T-cell (primary cell): ENCODE data around the gene CD68. TPM values are rescaled to one million over a fixed set of nuclear protein-coding genes. Genes with fewer than 3 reads are reported as not detected.
A peak's percentile ranks its signal among the peaks of the same experiment; 100 is the strongest.

Source experiments
- ATAC-seq, 4 experiments: fragments of 200-7000 bp in 3 of 4; fragments of 150-1000 bp in 1 of 4; cut with Tn5 transposase; replicated peaks in 1 of 4; 1 replicate in 3 of 4; 2 replicates in 1 of 4; pipeline ENCODE4 v1.10.0; 2021; ENCODE audit warnings: moderate library complexity in 3 of 4, mild to moderate bottlenecking in 2 of 4, moderate number of reproducible peaks in 1 of 4
- CTCF ChIA-PET, 2 donors: fragments of 300-600 bp; sonication (Branson Sonifier 250); formaldehyde crosslinking; loops; one replicate each; lab custom pipeline; 2022; ENCODE audit warnings: antibody characterized with exemption in 2 of 2; lab: Charles Lee
- POLR2A ChIA-PET, 2 donors: fragments of 300-600 bp; sonication (Branson Sonifier 250); formaldehyde crosslinking; loops; one replicate each; lab custom pipeline; 2022; ENCODE audit warnings: antibody characterized with exemption in 2 of 2; lab: Charles Lee
- DNase-seq, 35 experiments: peaks; one replicate each; pipeline versions ENCODE4 v3.0.0 to v3.0.0-alpha.2; 2013 to 2023
- H3K27ac ChIP-seq: one replicate; pipeline ENCODE4 v1.5.1; 2013; ENCODE audit warnings: low read length
- H3K27me3 ChIP-seq, 2 experiments: replicated peaks in 1 of 2; 1 replicate in 1 of 2; 2 replicates in 1 of 2; pipeline versions ENCODE4 v1.6.1 to v1.7.0; 2013; ENCODE audit warnings: low read length in 1 of 2, mixed read lengths in 1 of 2; ENCODE audit not compliant: control insufficient read depth in 2 of 2, insufficient read depth in 2 of 2; ENCODE audit errors: extremely low read depth in 1 of 2
- H3K36me3 ChIP-seq, 2 donors: 1 replicate in 1 of 2; 2 replicates in 1 of 2; pipeline versions ENCODE4 v1.6.1 to v1.7.0; 2013; ENCODE audit warnings: low read length in 1 of 2; ENCODE audit not compliant: control insufficient read depth in 2 of 2, insufficient read depth in 1 of 2; ENCODE audit errors: extremely low read depth in 1 of 2
- H3K4me1 ChIP-seq, 2 experiments: 1 replicate in 1 of 2; 2 replicates in 1 of 2; pipeline versions ENCODE4 v1.6.1 to v1.7.0; 2013; ENCODE audit warnings: low read length in 2 of 2, mixed read lengths in 1 of 2; ENCODE audit not compliant: insufficient read depth in 2 of 2, control insufficient read depth in 1 of 2; ENCODE audit errors: extremely low read depth in 1 of 2
- H3K4me3 ChIP-seq, 2 donors: 1 replicate in 1 of 2; 2 replicates in 1 of 2; pipeline versions ENCODE4 v1.5.1 to v1.7.0; 2013; ENCODE audit warnings: mild to moderate bottlenecking in 2 of 2, low read length in 1 of 2, moderate library complexity in 1 of 2; ENCODE audit not compliant: control insufficient read depth in 1 of 2; ENCODE audit errors: extremely low read depth in 1 of 2
- H3K9me3 ChIP-seq: 2 replicates; pipeline ENCODE4 v1.7.0; 2013
- H3K27ac Mint-ChIP-seq, 2 donors: one replicate each; pipeline ENCODE4 v1.8.0; 2020 to 2021; ENCODE audit warnings: mild to moderate bottlenecking in 2 of 2, mixed read lengths in 2 of 2
- H3K27me3 Mint-ChIP-seq, 2 donors: one replicate each; pipeline ENCODE4 v1.8.0; 2021 to 2022; ENCODE audit warnings: mixed read lengths in 2 of 2
- H3K36me3 Mint-ChIP-seq: one replicate; pipeline ENCODE4 v1.8.0; 2021; ENCODE audit warnings: mixed read lengths
- H3K4me1 Mint-ChIP-seq, 3 donors: one replicate each; pipeline ENCODE4 v1.8.0; 2020 to 2022; ENCODE audit warnings: mixed read lengths in 3 of 3, mild to moderate bottlenecking in 1 of 3
- H3K4me3 Mint-ChIP-seq, 3 donors: one replicate each; pipeline ENCODE4 v1.8.0; 2020 to 2022; ENCODE audit warnings: mild to moderate bottlenecking in 3 of 3, mixed read lengths in 3 of 3, moderate library complexity in 3 of 3
- H3K9me3 Mint-ChIP-seq, 3 donors: one replicate each; pipeline ENCODE4 v1.8.0; 2020 to 2022; ENCODE audit warnings: mixed read lengths in 3 of 3
- WGBS: methylation state at CpG from one replicate; pipeline ENCODE4 v1.1.5; 2013; ENCODE audit warnings: missing lambda C conversion rate; ENCODE audit not compliant: insufficient coverage; 5-methylcytosine and 5-hydroxymethylcytosine counted together
- total RNA-seq, 35 experiments: library from RNA in 6 of 35; stranded (reverse) in 6 of 35; fragments of 120-200 nt in 1 of 35; gene quantifications; one replicate each; pipeline versions ENCODE4 v1.2.1 to v1.2.4 and lab custom pipeline; 2013 to 2026

Gene CD68
- total RNA-seq, 5 donors from 2014 or later (not counting 1 experiment from before 2014, with no cell fraction given): 4.4 to 7.0 (median 5.5) TPM; not detected in 2

DNA sequence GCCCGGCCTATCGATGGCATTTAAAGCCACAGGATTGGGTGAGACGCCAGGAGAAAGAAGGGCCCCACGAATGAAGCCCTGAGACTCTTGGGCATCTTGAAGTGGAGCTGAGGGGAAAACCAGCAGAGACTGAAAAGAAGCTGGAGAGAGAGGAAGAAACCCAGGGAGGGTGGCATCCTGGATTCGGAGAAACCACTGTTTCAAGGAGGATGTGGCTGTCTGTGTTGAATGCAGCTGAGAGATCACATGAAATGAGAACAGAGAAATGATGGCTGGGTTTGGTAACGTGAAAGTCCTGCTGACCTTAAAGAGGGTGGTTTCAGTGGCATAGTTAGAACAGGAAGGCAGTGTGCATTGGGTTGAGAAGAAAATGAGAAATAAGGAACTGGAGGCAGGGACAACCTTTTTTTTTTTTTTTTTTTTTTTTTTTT is 26.8 kb upstream of the CD68 start:
- ChIA-PET CTCF (interaction anchor here (0.6 to 1.6 kb wide), 4 partner anchors 8 to 117 kb away, joined by 3 to 7 read pairs (median 4); partner anchors contain the start of gene TMEM102 (in 1 of the 2)), POLR2A (interaction anchor here (0.6 to 0.7 kb wide), 3 partner anchors 12 to 61 kb away, joined by 4 to 9 read pairs (median 5); no protein-coding TSS in a partner anchor)
- Mint-ChIP-seq H3K27me3 (no peaks in the 10 kb centered on the region), H3K4me1 (peaks cover 64 to 89% (median 71%) of the 10 kb centered on the region in 3 donors), H3K36me3 (peaks cover 21% of the 10 kb centered on the region), H3K9me3 (no peaks in the 10 kb centered on the region), H3K4me3 (peak overlapping the region; percentile 7 to 89 (median 67)), H3K27ac (peak overlapping the region; percentile 92)
- Histone ChIP-seq H3K4me1 (peaks cover 34 to 80% of the 10 kb centered on the region in 2 experiments), H3K4me3 (no peak overlapping the region), H3K36me3 (peaks cover 6 to 17% of the 10 kb centered on the region in 2 donors), H3K27me3 (no peaks in the 10 kb centered on the region), H3K27ac (peak overlapping the region; percentile 65), H3K9me3 (no peaks in the 10 kb centered on the region)
- ATAC-seq (peak; percentile 64 to 82 (median 67)), DNase-seq (peak in 18 of 35 experiments; percentile 8 to 68 (median 35))
- WGBS: 16% methylated on average over 6 of the region's 6 CpGs

GRCh38 chr17:7553356-7553755 is 26.1 kb upstream of the CD68 start:
- Mint-ChIP-seq H3K36me3 (peaks cover 21% of the 10 kb centered on the region), H3K27ac (peak overlapping the region; percentile 92), H3K9me3 (no peaks in the 10 kb centered on the region), H3K27me3 (no peaks in the 10 kb centered on the region), H3K4me1 (peaks cover 65 to 89% (median 70%) of the 10 kb centered on the region in 3 donors), H3K4me3 (peak overlapping the region in 1 of 3 donors; percentile 89)
- Histone ChIP-seq H3K9me3 (no peaks in the 10 kb centered on the region), H3K27me3 (no peaks in the 10 kb centered on the region), H3K36me3 (peaks cover 6 to 17% of the 10 kb centered on the region in 2 donors), H3K27ac (peak overlapping the region; percentile 65), H3K4me3 (no peak overlapping the region), H3K4me1 (peaks cover 37 to 80% of the 10 kb centered on the region in 2 experiments)
- DNase-seq: no peak
- ChIA-PET CTCF (interaction anchor here in 1 of 2 donors (0.5 kb wide), 1 partner anchor 197 kb away, joined by 3 read pairs; no protein-coding TSS in a partner anchor), POLR2A (no interaction called here)
- ATAC-seq: no peak
- WGBS: no CpG with 5 or more reads among the region's 1 CpG

DNA sequence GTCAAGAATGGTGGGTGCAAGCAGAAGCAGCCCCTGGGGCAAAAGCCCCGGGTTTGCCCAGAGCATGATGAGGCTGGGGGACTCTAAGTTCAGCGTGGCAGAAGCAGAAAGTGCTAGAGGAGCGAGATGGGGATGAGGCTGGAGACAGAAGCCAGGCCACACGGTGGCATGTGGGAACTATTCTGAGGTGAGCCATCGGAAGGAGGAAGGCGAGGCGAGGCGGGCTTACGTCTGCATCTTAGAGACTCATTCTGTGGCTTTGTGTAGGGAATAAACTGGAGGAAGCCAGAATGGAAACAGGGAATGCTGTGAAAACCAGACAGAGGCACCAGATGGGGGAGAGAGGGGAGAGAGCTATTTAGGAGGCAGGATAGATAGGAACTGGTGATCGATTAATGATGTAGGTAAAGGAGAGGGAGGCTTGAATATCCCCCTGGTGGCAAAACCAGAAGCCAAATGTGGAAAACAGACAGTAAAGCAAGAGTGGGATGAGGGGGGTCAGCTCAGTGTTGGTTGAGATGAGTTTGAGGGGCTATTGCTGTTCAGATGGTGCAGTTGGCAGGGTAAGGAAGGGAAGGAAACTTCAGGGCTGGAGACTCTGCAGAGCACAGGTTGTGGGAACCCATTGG is 24.0 kb upstream of the CD68 start:
- H3K36me3 ChIP-seq: peaks cover 0 to 13% of the 10 kb centered on the region in 2 donors
- 91% methylated on average over 10 of the region's 10 CpGs for WGBS
- peaks cover 25 to 74% of the 10 kb centered on the region in 2 experiments for H3K4me1 ChIP-seq
- no peak for ATAC-seq
- no peak overlapping the region for H3K4me3 ChIP-seq
- Mint-ChIP-seq H3K27me3 (no peaks in the 10 kb centered on the region), H3K4me3 (peak overlapping the region in 1 of 3 donors; percentile 22), H3K9me3 (no peaks in the 10 kb centered on the region), H3K4me1 (peaks cover 58 to 89% (median 73%) of the 10 kb centered on the region in 3 donors), H3K36me3 (peaks cover 21% of the 10 kb centered on the region), H3K27ac (peak overlapping the region; percentile 58 to 83)
- no peaks in the 10 kb centered on the region for H3K9me3 ChIP-seq
- no peak for DNase-seq
- no peaks in the 10 kb centered on the region for H3K27me3 ChIP-seq
- ChIA-PET POLR2A (no interaction called here), CTCF (interaction anchor here (0.6 kb wide), 3 partner anchors 66 to 168 kb away, joined by 3 to 10 read pairs (median 5); no protein-coding TSS in a partner anchor)
- H3K27ac ChIP-seq: peak overlapping the region; percentile 45

DNA sequence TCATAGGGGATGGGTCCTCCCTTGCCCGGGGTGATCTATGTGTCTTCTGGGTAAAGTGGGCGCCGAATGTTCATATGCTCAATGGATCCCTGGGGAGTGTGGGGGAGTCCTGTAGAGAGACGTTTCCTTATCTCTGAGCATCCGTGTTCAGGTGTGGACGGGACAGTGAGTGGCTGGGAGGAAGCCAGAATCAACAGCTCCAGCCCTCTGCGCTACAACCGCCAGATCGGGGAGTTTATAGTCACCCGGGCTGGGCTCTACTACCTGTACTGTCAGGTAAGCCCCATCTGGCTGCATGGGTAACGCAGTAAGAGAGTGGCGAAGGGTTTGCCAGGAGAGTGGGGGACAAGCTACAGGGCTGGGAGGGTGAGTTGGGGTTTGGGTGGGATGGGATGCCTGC is 22.8 kb upstream of the CD68 start:
- Histone ChIP-seq H3K4me1 (peaks cover 21 to 70% of the 10 kb centered on the region in 2 experiments), H3K27ac (no peak overlapping the region), H3K36me3 (peaks cover 0 to 9% of the 10 kb centered on the region in 2 donors), H3K27me3 (no peaks in the 10 kb centered on the region), H3K9me3 (no peaks in the 10 kb centered on the region), H3K4me3 (no peak overlapping the region)
- no peaks in the 10 kb centered on the region for H3K27me3 Mint-ChIP-seq
- ATAC-seq: no peak
- peaks cover 21% of the 10 kb centered on the region for H3K36me3 Mint-ChIP-seq
- H3K4me1 Mint-ChIP-seq: peaks cover 56 to 84% (median 70%) of the 10 kb centered on the region in 3 donors
- POLR2A ChIA-PET: no interaction called here
- 95% methylated on average over 11 of the region's 12 CpGs for WGBS
- H3K9me3 Mint-ChIP-seq: no peaks in the 10 kb centered on the region
- DNase-seq: no peak
- H3K4me3 Mint-ChIP-seq: peak overlapping the region in 1 of 3 donors; percentile 24
- CTCF ChIA-PET: interaction anchor here (0.6 to 0.7 kb wide), 2 partner anchors 24 to 131 kb away, joined by 3 read pairs; partner anchors contain the start of gene TP53 (in 1 of the 2)
- peak overlapping the region; percentile 52 to 79 for H3K27ac Mint-ChIP-seq

DNA sequence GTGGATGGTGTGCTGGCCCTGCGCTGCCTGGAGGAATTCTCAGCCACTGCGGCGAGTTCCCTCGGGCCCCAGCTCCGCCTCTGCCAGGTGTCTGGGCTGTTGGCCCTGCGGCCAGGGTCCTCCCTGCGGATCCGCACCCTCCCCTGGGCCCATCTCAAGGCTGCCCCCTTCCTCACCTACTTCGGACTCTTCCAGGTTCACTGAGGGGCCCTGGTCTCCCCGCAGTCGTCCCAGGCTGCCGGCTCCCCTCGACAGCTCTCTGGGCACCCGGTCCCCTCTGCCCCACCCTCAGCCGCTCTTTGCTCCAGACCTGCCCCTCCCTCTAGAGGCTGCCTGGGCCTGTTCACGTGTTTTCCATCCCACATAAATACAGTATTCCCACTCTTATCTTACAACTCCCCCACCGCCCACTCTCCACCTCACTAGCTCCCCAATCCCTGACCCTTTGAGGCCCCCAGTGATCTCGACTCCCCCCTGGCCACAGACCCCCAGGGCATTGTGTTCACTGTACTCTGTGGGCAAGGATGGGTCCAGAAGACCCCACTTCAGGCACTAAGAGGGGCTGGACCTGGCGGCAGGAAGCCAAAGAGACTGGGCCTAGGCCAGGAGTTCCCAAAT is 22.2 kb upstream of the CD68 start:
- Mint-ChIP-seq H3K27ac (no peak overlapping the region), H3K36me3 (peaks cover 21% of the 10 kb centered on the region), H3K4me1 (peaks cover 50 to 78% (median 64%) of the 10 kb centered on the region in 3 donors), H3K9me3 (no peaks in the 10 kb centered on the region), H3K27me3 (no peaks in the 10 kb centered on the region), H3K4me3 (peak overlapping the region in 1 of 3 donors; percentile 87)
- Histone ChIP-seq H3K4me1 (peaks cover 21 to 67% of the 10 kb centered on the region in 2 experiments), H3K27ac (no peak overlapping the region), H3K27me3 (no peaks in the 10 kb centered on the region), H3K9me3 (no peaks in the 10 kb centered on the region), H3K36me3 (peaks cover 0 to 9% of the 10 kb centered on the region in 2 donors), H3K4me3 (no peak overlapping the region)
- ATAC-seq (no peak), DNase-seq (no peak)
- WGBS: 90% methylated on average over 18 of the region's 19 CpGs
- ChIA-PET POLR2A (no interaction called here), CTCF (interaction anchor here (0.6 to 0.7 kb wide), 2 partner anchors 25 to 130 kb away, joined by 3 read pairs; partner anchors contain the start of gene TP53 (in 1 of the 2))
